Posterior vena cava (tissue), 2 donors: ENCODE results near the gene COL19A1. TPM values are rescaled to one million over a fixed set of nuclear protein-coding genes. Genes with fewer than 3 reads are reported as not detected.
"Not testable (repeated sequence)": the region's sequence is repeated elsewhere in the genome, so short reads cannot be mapped to it uniquely, and the experiment has no call there.

Experiments
- DNase-seq: peaks from one replicate; pipeline ENCODE4 v3.0.0-alpha.2; 2020; ENCODE audit warnings: low spot score
- intact Hi-C, 2 donors: fragments of 100-400 bp; cut with DNase I; formaldehyde crosslinking; loops; one replicate each; pipeline versions ENCODE4 v1.14.1 to v1.14.2; 2022 to 2023
- total RNA-seq, 2 donors: library from RNA; stranded (reverse); fragmentation: NEBNext Ultra II Directional; extraction: Animal tissue kit (Norgen Biotek cat#: 25700); gene quantifications; one replicate each; pipeline ENCODE4 v1.2.1, GENCODE V29; 2021
- donor health status: DM: yes; HTN: yes; CAD: no.
- donor health status: DM: yes; HTN: yes; CAD: no.

Gene COL19A1
- total RNA-seq, 2 donors from 2014 or later = 0.14 to 0.46 TPM

DNA sequence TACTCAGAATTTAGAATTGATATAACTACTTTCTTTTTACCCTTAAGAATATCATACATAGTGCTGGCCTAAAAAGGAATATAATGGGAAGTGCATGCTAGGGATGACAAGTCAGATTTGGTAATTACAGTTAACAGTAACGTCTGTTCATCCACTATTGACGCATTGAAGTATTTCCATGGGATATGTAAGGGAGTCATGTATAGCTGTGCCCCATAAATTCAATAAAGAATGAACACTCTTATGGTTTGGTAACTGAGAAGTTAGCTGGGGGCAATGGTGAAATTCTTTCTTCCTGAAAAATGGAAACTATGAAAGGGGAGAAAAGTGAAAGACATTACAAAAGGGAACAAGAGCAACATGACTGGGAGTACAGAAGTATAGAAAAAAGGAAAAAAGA is 2.6 kb upstream of the COL19A1 start:
- no peak for DNase-seq
- intact Hi-C loops = no loop called here

GRCh38 chr6:69865126-69865525 is 1.2 kb upstream of the COL19A1 start:
- intact Hi-C loops = no loop called here
- DNase-seq = no peak

DNA sequence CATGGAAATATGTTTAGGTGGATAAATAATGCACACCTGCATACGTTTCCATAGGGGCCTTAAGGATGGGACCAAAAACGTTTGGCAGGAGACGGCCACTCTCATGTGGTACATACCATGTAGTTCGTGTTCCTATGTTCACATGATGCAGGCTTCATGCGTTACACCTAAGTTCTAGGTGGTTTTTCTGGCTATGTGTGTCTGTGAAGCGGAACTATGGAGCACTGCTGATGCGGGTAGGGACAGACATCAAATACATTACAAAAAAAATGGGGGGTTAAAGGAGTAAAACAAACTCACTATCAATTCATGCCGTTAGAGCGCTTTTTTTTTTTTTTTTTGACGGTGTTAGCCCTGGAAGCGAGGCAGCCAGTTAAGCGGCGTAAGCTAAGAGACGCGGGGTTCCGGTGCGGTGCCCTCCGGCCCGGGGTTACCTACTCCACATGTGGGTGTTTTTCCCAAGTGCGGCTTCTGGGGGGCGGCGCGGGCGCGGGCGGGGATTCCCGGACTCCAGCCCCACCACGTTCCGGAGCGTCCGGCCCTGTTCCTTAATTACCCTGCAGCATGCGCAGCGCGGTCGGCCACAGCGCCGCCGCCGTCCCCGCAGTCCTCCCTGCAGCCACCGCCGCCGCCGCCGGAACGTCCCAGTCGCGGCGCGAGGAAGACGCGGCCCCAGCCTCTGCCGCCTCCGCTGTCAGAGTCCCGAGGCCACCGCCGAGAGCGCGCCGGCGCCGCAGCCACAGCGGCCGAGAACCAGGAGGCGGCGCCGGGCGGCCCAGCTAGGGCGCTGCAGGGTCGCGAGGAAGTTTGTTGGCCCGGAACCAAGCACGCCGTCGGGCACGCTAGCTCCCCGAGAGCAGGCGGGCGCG is 648 bp downstream of the COL19A1 start:
- intact Hi-C loops = no loop called here
- peak; percentile 85 for DNase-seq

GRCh38 chr6:69867639-69867976 is 1.3 kb downstream of the COL19A1 start:
- intact Hi-C loops = no loop called here
- DNase-seq = no peak

DNA sequence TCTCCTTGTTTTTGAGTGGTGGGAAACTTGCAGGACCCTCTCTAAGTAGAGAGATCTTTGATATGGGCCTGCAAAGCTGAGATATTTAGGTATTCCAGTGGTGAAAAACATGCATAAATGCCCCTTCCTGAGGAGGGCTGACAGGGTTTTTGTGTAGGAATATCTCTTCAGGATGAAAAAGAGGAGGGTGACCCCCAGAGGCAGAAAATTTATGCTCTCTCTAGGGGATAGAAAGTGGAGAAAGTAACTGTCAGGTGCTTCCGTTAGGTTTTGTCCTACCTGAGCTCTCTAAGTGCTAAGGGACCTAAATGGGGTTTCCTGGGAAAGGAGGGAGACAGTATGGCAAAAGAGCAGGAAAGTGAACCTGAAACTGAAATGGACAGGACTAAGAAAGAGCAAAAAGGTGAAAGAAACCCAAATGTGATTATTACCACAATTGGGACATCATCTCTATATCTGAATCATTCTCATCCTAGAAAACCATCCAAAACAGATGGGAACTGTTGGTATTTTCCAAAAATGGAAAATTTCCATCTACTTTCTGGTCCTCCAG is 2.0 kb downstream of the COL19A1 start:
- intact Hi-C loops = no loop called here
- DNase-seq = no peak

- no peak for DNase-seq
- intact Hi-C loops = no loop called here
Measured at GRCh38 chr6:69868961-69869360, 2.6 kb downstream of the COL19A1 start.

DNA sequence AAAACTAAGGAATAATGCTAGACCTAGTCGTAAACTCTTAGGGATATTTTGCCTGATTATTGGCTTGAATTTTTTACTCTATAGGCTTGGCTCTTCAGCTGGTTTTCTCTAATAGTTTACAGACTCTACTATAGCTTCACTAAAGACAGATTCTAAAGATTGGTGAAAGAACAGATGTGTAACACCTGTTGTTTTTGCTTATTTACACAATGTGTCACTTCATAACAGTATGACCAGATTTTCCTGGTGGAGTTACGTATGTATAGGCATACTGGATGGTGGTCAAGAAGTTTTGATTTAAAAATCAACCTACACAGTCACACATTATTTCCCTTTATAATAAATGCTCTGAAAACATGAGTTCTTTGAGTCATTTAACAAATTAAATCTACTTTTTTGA is 4.8 kb downstream of the COL19A1 start:
- no peak for DNase-seq
- intact Hi-C loops = no loop called here

DNA sequence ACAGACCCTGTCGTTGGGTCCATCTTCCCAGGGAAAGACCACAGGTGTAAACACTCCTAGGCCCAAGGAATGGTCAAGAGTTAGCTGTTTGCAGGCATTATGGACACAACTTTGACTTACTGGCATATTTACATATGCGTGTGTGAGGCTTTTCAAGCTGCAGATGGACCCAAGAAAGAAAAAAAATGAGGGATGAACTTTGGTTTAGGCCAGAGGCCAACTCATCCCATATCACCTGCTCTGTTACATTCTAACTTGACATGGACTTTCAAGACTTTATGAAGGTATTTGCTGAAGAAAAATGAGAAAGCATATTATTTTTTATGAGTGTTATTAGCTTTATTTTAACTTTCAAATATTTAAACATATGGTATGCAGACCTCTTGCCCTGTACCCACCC is 6.9 kb downstream of the COL19A1 start:
- DNase-seq = no peak
- intact Hi-C loops = loop anchor here in 1 of 2 donors (1.0 kb wide), 1 partner anchor 19 kb away; no protein-coding TSS in a partner anchor

- no peak for DNase-seq
Measured at GRCh38 chr6:69875715-69876114, 9.4 kb downstream of the COL19A1 start.

DNA sequence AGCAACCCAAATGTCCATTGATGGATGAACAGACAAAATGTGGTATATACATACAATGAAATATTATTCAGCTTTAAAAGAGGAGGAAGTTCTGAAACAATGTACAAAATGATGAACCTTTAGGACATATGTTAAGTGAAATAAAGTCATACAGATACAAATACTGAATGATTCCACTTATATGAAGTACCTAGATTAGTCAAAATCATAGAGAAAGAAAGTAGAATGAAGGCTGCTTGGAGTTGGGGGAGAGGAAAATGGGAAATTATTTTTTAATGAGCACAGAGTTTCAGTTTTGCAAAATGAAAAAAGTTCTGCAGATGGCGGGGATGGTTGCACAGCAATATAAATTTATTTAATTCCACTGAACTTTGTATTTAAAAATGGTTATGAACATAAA is 12.4 kb downstream of the COL19A1 start:
- intact Hi-C loops = no loop called here
- DNase-seq = no peak

More at GRCh38 chr6:69875715-69876114, 9.4 kb downstream of the COL19A1 start:
- intact Hi-C loops = no loop called here

DNA sequence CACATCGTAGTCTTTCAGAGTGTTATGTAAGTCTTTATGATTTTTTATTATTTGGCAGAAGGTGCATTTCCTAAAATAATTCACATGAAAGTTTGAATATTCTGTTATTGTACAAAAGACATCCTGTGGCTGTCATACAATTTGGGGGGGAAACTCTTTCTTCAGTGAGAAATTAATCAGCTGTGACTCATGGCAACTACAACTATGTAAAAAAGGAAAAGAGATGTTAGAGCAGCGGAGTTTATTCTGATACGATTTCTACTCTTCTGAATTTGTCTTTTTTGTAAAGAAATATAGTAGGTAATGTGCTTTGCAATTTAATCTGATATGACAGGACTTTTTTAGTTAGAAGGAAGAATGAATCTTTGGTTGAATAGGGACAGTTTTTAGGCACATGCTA is 14.2 kb downstream of the COL19A1 start:
- intact Hi-C loops = no loop called here

DNA sequence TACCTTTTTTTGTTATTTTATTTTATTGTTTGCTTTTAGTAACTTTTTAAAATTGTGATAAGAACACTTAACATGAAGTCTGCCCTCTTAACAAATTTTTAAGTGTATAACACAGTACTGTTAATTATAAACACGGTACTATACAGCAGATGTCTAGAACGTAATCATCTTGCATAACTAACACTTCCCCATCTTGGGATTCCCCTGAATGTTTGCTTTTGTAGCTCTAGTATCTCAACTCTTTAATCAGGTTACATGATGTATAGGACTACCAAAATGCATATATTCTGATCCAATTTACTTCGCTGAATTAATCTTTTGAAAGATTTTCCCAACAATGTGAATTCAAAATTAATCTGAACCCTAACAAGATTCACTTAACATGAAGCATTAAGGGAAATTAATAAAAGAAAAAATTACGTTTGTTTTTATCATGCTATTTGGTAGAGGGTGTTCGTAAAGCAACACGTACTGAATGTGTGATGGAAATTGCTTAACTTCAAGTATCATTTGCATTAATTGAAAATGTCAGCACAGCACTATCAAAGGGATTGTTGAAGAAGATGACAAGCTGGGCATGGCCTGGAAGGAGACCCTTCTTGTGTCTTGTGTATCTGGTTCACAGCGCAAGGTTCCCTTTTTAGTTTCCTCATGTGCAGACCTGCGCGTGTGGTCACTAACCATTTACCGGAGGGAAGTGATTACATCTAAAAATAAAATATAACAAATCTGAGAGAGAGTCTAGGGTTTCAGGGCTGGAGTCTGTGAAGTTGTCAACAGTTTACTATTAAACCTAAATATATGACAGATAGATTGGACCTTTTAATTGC is 15.2 kb downstream of the COL19A1 start:
- DNase-seq = no peak
- intact Hi-C loops = no loop called here

More for the DNA sequence above, 14.2 kb downstream of the COL19A1 start:
- no peak for DNase-seq

DNA sequence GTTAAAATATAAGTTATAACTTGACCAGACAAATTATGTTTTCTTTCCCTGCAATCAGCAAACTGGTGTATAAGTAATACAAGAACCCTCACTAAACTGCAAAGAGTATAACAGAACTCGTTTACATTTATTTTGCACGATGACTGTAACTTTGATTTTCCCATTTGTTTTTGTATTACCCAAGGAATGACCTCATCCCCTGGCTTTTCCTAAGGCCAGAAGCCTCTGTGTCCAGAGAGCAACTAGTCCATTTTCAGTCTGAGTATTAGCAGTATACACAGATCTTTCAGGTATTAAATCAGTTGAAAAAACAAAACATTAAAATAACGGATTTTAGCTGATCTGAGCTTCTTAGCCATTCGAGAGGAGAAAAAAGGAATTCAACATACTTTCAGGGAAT is 17.2 kb downstream of the COL19A1 start:
- DNase-seq = no peak
- intact Hi-C loops = no loop called here

- no peak for DNase-seq
- intact Hi-C loops = no loop called here
Measured at GRCh38 chr6:69884231-69884630, 17.9 kb downstream of the COL19A1 start.

- DNase-seq = no peak
- intact Hi-C loops = no loop called here
Measured at GRCh38 chr6:69887026-69887425, 20.7 kb downstream of the COL19A1 start.

- no peak for DNase-seq
- intact Hi-C loops = no loop called here
Measured at GRCh38 chr6:69887714-69888345, 21.5 kb downstream of the COL19A1 start.

GRCh38 chr6:69888482-69889233 is 22.3 kb downstream of the COL19A1 start:
- intact Hi-C loops = no loop called here
- DNase-seq = no peak

DNA sequence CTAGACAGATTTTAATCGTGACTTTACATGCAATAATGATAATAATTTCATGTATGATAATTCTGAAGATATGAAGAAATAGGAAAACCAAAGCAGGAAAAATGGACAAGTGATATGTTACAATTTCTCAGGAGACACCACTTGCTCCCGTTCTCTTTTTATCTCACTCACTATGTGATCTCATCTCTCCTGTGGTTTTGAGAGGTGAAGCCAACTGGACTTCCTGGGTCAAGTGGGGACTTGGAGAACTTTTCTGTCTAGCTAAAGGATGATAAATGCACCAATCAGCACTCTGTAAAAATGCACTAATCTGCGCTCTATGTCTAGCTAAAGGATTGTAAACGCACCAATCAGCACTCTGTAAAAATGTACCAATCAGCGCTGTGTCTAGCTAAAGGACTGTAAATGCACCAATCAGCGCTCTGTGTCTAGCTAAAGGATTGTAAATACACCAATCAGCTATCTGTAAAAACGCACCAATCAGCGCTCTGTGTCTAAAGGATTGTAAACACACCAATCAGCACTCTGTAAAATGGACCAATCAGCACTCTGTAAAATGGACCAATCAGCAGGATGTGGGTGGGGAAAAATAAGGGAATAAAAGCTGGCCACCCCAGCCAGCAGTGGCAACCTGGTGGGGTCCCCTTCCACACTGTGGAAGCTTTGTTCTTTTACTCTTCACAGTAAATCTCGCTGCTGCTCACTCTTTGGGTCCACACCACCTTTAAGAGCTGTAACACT is 23.0 kb downstream of the COL19A1 start:
- intact Hi-C loops, DNase-seq: not testable (repeated sequence)
